A673 (cell line): ENCODE data around the gene ARMH1. TPM values are rescaled to one million over a fixed set of nuclear protein-coding genes. Genes with fewer than 3 reads are reported as not detected.

Experiments used
- BruUV-seq: library from RNA; stranded (reverse); fragments of 400-500 nt; replicated peaks from 2 replicates; lab custom pipeline; 2021; lab: Mats Ljungman, UMichigan
- CTCF ChIA-PET: fragments of 300-600 bp; sonication (Branson Sonifier 250); formaldehyde crosslinking; loops from one replicate; lab custom pipeline; 2022; ENCODE audit warnings: antibody characterized with exemption; lab: Charles Lee
- POLR2A ChIA-PET: fragments of 300-600 bp; sonication (Branson Sonifier 250); formaldehyde crosslinking; loops from one replicate; lab custom pipeline; 2022; ENCODE audit warnings: antibody characterized with exemption; ENCODE audit not compliant: low non-redundant PET; lab: Charles Lee
- DNase-seq: peaks from one replicate; pipeline ENCODE4 v3.0.0-alpha.2; 2015; ENCODE audit warnings: low spot score
- H3K27ac ChIP-seq: fragments of 200-600 bp; sonication (generic); 2 replicates; pipeline ENCODE4 v1.5.1; 2016; ENCODE audit warnings: mixed run types, low read depth, mild to moderate bottlenecking, mixed read lengths, antibody characterized with exemption, low read length; ENCODE audit not compliant: poor library complexity, severe bottlenecking
- H3K27me3 ChIP-seq: fragments of 200-600 bp; sonication (generic); replicated peaks from 2 replicates; pipeline ENCODE4 v1.6.1; 2017; ENCODE audit warnings: mixed run types, low read depth, mild to moderate bottlenecking, mixed read lengths, antibody characterized with exemption, low read length; ENCODE audit not compliant: insufficient read depth, poor library complexity
- H3K36me3 ChIP-seq: fragments of 200-600 bp; sonication (generic); 2 replicates; pipeline ENCODE4 v1.6.1; 2016; ENCODE audit warnings: mixed run types, mild to moderate bottlenecking, mixed read lengths, antibody characterized with exemption, low read length; ENCODE audit not compliant: insufficient read depth, poor library complexity, severe bottlenecking
- H3K4me1 ChIP-seq: fragments of 200-600 bp; sonication (generic); 2 replicates; pipeline ENCODE4 v1.6.1; 2017; ENCODE audit warnings: mixed run types, mild to moderate bottlenecking, mixed read lengths, antibody characterized with exemption, low read length; ENCODE audit not compliant: insufficient read depth, poor library complexity, severe bottlenecking
- H3K4me3 ChIP-seq: fragments of 200-600 bp; sonication (generic); 2 replicates; pipeline ENCODE4 v1.5.1; 2016; ENCODE audit warnings: low read depth, mixed run types, mild to moderate bottlenecking, mixed read lengths, low read length; ENCODE audit not compliant: poor library complexity, severe bottlenecking
- H3K9me3 ChIP-seq: fragments of 200-600 bp; sonication (generic); 2 replicates; pipeline ENCODE4 v1.6.1; 2016; ENCODE audit warnings: mixed run types, low read depth, mild to moderate bottlenecking, mixed read lengths, antibody characterized with exemption, low read length; ENCODE audit not compliant: poor library complexity, severe bottlenecking
- EZH2 ChIP-seq: fragments of 200-600 bp; sonication (generic); IDR thresholded peaks from 2 replicates; pipeline ENCODE4 v1.6.1; 2017; ENCODE audit warnings: borderline replicate concordance, low read depth, mild to moderate bottlenecking, mixed read lengths, antibody characterized with exemption, low read length; ENCODE audit not compliant: poor library complexity, severe bottlenecking
- intact Hi-C: fragments of 100-400 bp; cut with micrococcal nuclease; formaldehyde crosslinking; loops from one replicate; pipeline ENCODE4 v1.10.0; 2022; ENCODE audit not compliant: unreplicated experiment
- total RNA-seq: library from RNA; stranded (reverse); gene quantifications from 2 replicates; pipeline ENCODE4 v1.2.3, GENCODE V29; 2021
- TF ChIP-seq, protein P1 (sequence below): fragments of 300-800, 200-600 bp; sonication (generic); conservative IDR thresholded peaks from 2 replicates; pipeline ENCODE4 v1.5.1; 2017; ENCODE audit warnings: low read depth, mild to moderate bottlenecking, antibody characterized with exemption, low read length, moderate library complexity, mixed read lengths

Gene ARMH1
- total RNA-seq, 1 experiment from 2014 or later: 0.26 TPM

DNA sequence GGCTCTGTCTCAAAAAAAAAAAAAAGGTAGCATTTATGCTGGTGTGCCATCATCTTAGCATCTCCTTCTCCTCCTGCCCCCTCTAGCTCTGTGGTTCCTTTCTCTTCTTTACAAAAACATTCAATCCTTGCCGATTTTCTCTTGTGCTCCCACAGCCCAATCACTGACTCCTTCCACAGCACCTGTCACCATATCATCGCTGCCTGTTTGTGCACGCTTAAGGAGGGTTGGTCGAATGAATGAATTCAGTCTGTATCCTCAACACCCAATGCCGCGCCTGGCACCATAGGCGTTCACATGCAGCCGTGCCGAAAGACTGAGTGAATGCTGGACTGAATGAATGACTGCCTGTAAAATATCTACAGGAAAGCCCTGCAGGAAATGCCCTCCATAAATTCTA lies 48.5 kb downstream of the ARMH1 start:
- Histone ChIP-seq H3K4me3 (no peak overlapping the region), H3K27ac (no peak overlapping the region), H3K36me3 (no peaks in the 10 kb centered on the region), H3K9me3 (no peaks in the 10 kb centered on the region), H3K27me3 (no peaks in the 10 kb centered on the region), H3K4me1 (peaks cover 3% of the 10 kb centered on the region)
- DNase-seq: no peak
- intact Hi-C loops: no loop called here
- ChIA-PET CTCF (interaction anchor here (0.6 kb wide), 1 partner anchor 8 kb away, joined by 4 read pairs; no protein-coding TSS in a partner anchor), POLR2A (no interaction called here)
- no peak for TF ChIP-seq EZH2
- TF ChIP-seq, protein P1, sequence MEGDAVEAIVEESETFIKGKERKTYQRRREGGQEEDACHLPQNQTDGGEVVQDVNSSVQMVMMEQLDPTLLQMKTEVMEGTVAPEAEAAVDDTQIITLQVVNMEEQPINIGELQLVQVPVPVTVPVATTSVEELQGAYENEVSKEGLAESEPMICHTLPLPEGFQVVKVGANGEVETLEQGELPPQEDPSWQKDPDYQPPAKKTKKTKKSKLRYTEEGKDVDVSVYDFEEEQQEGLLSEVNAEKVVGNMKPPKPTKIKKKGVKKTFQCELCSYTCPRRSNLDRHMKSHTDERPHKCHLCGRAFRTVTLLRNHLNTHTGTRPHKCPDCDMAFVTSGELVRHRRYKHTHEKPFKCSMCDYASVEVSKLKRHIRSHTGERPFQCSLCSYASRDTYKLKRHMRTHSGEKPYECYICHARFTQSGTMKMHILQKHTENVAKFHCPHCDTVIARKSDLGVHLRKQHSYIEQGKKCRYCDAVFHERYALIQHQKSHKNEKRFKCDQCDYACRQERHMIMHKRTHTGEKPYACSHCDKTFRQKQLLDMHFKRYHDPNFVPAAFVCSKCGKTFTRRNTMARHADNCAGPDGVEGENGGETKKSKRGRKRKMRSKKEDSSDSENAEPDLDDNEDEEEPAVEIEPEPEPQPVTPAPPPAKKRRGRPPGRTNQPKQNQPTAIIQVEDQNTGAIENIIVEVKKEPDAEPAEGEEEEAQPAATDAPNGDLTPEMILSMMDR: no peak
- BruUV-seq: no TSS peak

DNA sequence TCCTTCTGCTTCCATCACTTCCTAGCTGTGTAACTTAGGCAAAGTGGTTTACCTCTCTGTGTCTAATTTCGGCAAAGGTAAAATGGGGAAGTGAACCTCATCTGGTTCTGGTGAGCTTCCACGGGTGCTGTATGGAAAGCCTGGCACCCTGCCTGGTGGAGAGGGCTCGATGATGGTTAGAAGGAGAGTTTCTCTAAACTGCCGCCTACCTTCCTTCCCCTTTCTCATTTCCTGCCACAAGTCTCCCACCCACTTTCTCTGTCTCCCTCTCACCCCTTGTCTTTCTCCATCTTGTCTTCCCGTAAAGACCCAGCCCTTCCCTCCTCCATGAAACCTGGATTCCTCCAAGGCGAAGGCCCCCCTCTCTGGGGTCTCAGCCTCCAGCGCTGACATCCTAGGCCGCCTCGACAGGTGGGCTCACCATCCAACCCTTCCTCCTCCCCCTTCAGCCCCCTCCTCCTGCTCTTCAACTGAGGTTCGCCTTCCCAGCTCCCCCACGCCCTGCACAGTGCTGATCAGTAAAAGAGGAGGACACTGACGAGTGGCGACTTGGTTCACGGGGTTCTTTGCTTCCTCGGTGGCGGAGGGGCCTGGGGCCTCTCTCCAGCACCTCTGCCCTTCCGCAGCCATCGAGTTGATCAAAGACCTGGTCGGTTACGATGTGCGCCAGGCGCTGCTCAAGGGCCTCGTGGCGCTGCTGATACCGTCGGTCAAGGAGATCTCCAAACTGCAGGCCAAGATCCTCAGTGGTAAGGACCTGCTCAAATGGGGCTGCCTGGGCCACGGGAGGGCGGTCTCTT lies 49.2 kb downstream of the ARMH1 start:
- BruUV-seq: no TSS peak
- H3K27me3 ChIP-seq: no peaks in the 10 kb centered on the region
- H3K9me3 ChIP-seq: no peaks in the 10 kb centered on the region
- H3K27ac ChIP-seq: no peak overlapping the region
- ChIA-PET POLR2A (no interaction called here), CTCF (interaction anchor here (0.6 kb wide), 1 partner anchor 8 kb away, joined by 4 read pairs; no protein-coding TSS in a partner anchor)
- H3K4me1 ChIP-seq: peaks cover 3% of the 10 kb centered on the region
- no peak for DNase-seq
- H3K4me3 ChIP-seq: no peak overlapping the region
- intact Hi-C loops: no loop called here
- TF ChIP-seq, protein P1: no peak
- no peak for TF ChIP-seq EZH2
- H3K36me3 ChIP-seq: no peaks in the 10 kb centered on the region

DNA sequence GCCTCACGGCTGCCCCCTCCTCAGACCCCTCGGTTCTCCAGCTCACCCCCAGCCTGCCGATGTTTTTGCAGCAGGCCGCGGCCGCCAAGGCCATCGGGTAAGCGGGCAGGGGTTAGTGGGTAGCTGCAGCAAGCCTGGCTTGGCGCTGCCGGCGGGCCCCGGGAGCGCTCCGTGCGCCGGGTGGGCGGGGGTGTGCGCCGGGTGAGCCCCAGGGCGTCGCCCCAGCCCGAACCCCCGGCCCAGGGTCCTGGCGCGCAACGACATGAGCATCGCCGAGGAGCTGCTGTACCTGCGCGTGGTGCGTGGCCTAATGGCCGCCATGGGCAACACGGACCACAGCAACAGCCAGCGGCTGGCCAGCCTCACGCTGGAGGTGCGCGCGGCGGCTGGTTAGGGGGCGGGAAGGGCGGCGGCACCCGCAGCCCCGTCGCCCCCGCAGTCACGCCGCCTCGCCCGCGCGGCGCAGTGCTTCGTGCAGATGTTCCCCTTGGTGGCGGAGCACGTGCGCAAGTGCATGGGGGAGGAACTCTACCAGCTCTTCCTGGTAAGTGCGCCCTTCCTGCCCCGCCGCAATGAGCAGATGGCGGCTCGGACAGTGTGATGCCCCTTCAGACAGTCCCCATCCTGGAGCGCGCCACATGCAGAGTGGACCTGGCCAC lies 49.9 kb downstream of the ARMH1 start:
- Histone ChIP-seq H3K4me1 (peaks cover 8% of the 10 kb centered on the region), H3K27ac (no peak overlapping the region), H3K9me3 (no peaks in the 10 kb centered on the region), H3K27me3 (no peaks in the 10 kb centered on the region), H3K36me3 (no peaks in the 10 kb centered on the region), H3K4me3 (no peak overlapping the region)
- DNase-seq: no peak
- intact Hi-C loops: no loop called here
- TF ChIP-seq EZH2: no peak
- TF ChIP-seq, protein P1: no peak
- POLR2A ChIA-PET: no interaction called here
- BruUV-seq: no TSS peak
- CTCF ChIA-PET: no interaction called here
